ENCODE results near the gene B4GALNT3. TPM values are rescaled to one million over a fixed set of nuclear protein-coding genes. Genes with fewer than 3 reads are reported as not detected.

The B4GALNT3 gene
- total and polyA plus RNA-seq, 2 of the 13 experiments (the other 11 are each of a cell fraction or from before 2014, with no cell fraction given) = 3.2 to 4.4 TPM

DNA sequence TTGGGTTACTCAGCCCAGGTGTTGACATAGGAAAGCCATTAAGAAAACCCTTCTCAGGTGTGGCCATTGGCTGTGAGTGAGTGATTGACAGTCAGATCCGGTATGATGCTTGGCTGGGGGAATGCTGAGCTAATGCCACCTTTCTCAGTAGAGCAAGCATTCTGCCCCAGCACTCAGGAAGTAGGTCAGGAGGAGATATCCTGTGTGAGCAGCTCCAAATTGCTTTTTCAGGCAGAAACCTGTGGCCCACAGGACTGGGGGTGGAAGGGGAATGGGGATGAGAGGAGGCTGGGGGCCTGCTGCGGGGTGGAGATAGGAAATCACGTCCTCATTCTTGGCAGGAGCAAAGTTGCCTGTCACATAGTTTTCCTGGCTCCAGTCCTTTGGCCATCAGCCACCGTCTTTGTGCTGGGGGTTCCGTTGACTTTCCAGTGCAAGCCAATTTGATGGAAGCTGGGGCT lies 147.8 kb downstream of the B4GALNT3 start:
- 56% methylated on average over 5 of the region's 5 CpGs for WGBS (ENCODE audit: low lambda C conversion rate)
- H3K36me3 ChIP-seq (replicated peaks in 1 of 2; ENCODE audit: control insufficient read depth in 1 of 2, insufficient read depth in 2 of 2, low read length in 2 of 2) = no peaks in the 10 kb centered on the region
- no peak overlapping the region for H3K4me2 ChIP-seq (ENCODE audit: low read depth, low read length)
- no peak overlapping the region for H2AFZ ChIP-seq (ENCODE audit: low read length)
- intact Hi-C loops (cut with micrococcal nuclease; ENCODE audit: unreplicated experiment) (no loop called here), in situ Hi-C loops (cut with HindIII; ENCODE audit: extremely low pct_ligation_motif_present, low pct_unique_long_range_greater_than_20kb) (no loop called here)
- DNase-seq (ENCODE audit: low spot score) = no peak
- H3K79me2 ChIP-seq (ENCODE audit: insufficient read depth, low read length) = no peaks in the 10 kb centered on the region
- H3K27me3 ChIP-seq (ENCODE audit: control insufficient read depth in 1 of 2, insufficient read depth in 2 of 2, low read length in 2 of 2) = no peaks in the 10 kb centered on the region
- H3K4me3 ChIP-seq (replicated peaks in 1 of 3; ENCODE audit: insufficient read depth in 1 of 3, low read depth in 2 of 3, low read length in 3 of 3) = no peak overlapping the region
- H3K4me1 ChIP-seq (ENCODE audit: insufficient read depth, low read length) = peaks cover 54% of the 10 kb centered on the region
- FAIRE-seq = no peak
- ChIA-PET CTCF (ENCODE audit: low intra/inter-chr PET ratio, low total read pairs) (no interaction called here), POLR2A (no interaction called here)
- TF ChIP-seq ZNF10 (CRISPR knock-in tag; IDR thresholded peaks at IDR 0.05; ENCODE audit: borderline replicate concordance, low read depth) = no peak
- TF ChIP-seq SATB2 (CRISPR knock-in tag; IDR thresholded peaks at IDR 0.05) = no peak
- no peak for TF ChIP-seq HNF1A (IDR thresholded peaks at IDR 0.05; ENCODE audit: low read depth)
- no peak for TF ChIP-seq HNF1A (CRISPR knock-in tag; IDR thresholded peaks at IDR 0.05; ENCODE audit: borderline replicate concordance)
- TF ChIP-seq PAF1 (CRISPR knock-in tag; IDR thresholded peaks at IDR 0.05) = no peak
- TF ChIP-seq ASH2L (IDR thresholded peaks at IDR 0.05; ENCODE audit: insufficient read length, low read depth, low read length) = no peak
- TF ChIP-seq ZNF878 (CRISPR knock-in tag; IDR thresholded peaks at IDR 0.05) = no peak
- TF ChIP-seq ZFP82 (CRISPR knock-in tag; IDR thresholded peaks at IDR 0.05; ENCODE audit: borderline replicate concordance) = no peak
- TF ChIP-seq, protein P1, sequence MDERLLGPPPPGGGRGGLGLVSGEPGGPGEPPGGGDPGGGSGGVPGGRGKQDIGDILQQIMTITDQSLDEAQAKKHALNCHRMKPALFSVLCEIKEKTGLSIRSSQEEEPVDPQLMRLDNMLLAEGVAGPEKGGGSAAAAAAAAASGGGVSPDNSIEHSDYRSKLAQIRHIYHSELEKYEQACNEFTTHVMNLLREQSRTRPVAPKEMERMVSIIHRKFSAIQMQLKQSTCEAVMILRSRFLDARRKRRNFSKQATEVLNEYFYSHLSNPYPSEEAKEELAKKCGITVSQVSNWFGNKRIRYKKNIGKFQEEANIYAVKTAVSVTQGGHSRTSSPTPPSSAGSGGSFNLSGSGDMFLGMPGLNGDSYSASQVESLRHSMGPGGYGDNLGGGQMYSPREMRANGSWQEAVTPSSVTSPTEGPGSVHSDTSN (CRISPR knock-in tag; IDR thresholded peaks at IDR 0.05) = peak; percentile 51
- no peak for ATAC-seq
- H3K9ac ChIP-seq (ENCODE audit: insufficient read depth, low read depth, low read length) = no peak overlapping the region
- no peak overlapping the region for H3K27ac ChIP-seq (ENCODE audit: extremely low read length, insufficient read depth, low read length)
- no peaks in the 10 kb centered on the region for H4K20me1 ChIP-seq (ENCODE audit: insufficient read depth, low read length)
- BruUV-seq (replicated peaks) = no TSS peak
- no peaks in the 10 kb centered on the region for H3K9me3 ChIP-seq (ENCODE audit: low read length)
